DMS153 treated with DMSO at 0.1 percent for 48 hours (cell line): ENCODE results near the gene DAAM1.

Experiments
- DNase-seq: peaks from one replicate; lab custom pipeline; 2025; ENCODE audit not compliant: unreplicated experiment; lab: John Stamatoyannopoulos, UW

DAAM1 gene

DNA sequence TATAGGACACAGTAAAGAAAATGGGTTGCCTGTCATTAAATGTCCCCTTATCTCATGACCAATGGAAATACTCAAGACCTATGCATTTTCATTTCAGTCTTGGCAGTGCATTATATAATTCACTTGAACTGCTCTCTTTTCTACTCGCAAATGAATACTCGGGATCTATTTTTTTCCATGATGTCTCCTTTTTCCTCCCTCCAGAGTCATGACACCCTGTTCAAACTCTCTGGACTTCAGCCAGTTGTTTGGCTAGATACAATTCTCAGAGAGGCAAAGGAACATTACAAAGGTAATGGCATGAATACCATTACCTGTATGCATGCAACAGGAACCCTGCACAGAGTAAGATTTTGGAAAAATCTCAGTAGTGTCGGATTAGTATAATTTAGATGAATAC, 145.8 kb downstream of the DAAM1 start:
- no peak for DNase-seq

DNA sequence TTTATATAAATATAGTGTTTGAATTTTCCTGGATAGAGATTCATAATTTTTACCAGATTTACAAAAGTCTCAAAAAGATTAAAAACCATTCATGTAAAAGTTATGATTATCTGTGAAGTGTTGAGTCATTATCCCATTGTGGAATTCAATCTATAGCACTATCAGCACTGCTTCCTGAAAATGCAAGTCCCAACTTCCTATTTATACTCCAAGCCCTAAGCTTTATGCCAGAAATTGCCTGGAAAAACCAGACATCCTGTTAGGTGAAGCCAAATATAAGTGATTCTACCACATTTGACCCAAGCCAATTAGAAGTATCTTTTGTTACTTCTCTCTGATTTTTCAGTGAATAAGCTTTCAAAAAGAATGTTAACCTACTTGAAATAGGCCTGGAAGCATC, 147.6 kb downstream of the DAAM1 start:
- no peak for DNase-seq

DNA sequence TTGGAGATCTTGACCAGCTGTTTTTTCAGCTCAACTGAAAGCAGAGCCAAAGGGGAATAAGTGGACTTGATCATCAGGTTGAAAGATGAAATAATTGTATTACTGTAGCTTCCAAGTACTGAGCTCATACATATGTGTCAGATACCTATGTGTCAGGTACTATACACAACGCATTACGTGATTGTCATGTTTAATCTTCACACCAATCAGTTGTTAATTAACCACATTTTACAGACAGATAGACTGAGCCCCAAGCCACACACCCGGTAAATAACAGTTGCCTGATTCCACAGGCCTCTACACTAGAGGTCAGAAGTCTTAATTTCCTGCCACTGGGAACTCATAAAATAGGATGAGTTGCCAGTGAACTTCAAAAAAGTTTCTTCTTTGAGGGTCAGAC, 148.2 kb downstream of the DAAM1 start:
- DNase-seq: no peak

DNA sequence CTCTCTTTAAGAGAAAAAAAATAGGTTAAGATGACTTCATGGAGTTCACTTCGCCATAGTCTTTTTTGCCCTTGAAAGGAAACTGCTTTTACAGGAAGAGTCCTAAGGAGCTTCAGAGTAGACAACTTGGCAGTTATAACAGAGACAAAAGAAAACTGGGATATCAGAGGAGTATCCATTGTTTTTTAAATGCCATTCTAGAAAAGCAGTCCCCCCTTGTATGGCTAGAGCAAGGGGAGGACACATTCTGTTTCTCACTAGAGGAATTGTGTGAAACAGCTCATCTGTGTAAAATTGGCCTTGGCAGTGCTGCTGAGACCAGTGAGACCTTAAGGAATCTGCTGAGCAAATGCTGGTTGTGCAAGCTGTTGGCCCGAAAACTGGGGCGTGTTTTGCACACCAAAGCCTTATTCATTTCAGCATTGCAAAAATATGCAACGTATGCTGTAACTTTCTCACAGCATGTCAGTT, 148.7 kb downstream of the DAAM1 start:
- no peak for DNase-seq

DNA sequence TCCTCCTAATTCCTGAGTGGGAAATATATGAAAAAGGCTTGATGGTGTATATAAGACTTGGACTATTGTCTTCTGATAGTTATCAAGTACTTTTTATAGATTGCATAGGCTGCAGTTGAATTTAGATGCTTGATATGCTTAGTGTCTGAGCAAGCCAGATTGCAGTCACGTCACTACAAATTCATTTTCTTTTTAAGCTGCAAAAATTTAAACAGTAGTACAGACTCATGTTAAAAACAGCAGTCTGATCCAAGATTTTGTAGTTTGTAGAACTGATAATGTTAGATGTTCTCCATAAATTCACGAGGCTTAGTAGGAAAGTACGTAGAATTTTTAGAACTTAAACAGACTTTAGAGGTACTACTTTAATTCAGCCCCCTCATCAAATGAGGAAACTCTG, 150.3 kb downstream of the DAAM1 start:
- DNase-seq: no peak

DNA sequence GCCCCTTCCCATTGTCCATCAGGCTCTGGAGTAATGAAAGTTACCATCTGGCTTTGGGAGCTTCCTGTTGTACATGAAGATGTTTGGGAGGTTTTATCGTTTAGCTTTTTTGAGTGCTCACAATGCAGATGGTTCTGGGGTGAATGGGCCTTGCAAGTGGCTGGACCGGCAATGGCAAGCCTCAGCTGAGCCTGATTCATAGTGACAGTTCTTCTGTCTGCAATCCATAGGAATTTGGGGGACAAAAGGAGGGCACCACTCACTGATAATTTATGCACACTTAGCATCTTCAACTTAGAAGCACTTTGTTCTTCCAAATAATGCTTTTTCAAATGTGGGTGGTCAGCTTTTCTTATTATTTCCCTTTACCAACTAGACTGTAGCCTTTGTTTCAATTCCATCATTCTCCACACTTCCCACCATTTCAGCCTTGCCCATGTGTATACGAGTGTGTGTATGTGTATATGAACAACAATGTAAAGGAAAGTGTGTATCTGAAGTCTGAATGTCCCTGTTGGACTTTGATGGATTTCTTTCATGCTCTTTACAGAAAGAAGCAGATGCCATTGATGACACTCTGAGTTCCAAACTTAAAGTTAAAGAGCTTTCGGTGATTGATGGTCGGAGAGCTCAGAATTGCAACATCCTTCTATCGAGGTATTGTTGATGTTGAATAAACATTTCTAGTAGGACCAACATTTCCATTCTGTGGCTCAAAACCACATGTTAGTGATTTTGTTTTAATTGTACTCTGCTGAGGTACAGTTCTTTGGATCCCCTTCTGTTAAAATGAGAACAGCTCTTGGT, 151.3 kb downstream of the DAAM1 start:
- no peak for DNase-seq

DNA sequence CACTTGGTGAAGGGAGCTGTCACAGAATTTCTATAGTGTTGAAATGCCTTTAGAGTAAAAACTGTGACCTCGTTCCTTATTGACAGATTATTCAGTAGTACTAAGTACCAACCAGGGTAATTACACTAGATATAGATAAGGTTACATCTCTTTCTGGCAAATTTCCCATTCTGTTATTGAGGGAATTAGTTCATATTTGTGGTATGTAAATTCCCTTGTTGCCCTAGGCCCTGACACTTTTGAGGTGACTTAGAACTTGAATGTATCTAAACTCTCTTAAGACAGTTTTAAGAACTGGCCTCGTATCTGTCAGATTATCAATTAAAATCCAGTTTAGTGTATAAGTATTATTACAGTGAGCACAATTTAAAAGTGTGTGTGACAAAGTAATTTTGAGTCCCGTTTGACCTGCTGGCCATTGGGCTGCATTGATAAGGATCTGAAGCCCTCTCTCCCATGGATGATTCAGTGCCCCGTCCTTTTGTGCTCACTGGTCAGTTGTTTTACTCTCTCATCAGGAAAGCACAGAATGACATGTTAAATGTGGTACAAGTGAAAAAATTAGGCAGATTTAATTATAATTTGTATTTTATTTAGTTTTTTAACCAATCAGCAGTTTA, 153.5 kb downstream of the DAAM1 start:
- DNase-seq: no peak

DNA sequence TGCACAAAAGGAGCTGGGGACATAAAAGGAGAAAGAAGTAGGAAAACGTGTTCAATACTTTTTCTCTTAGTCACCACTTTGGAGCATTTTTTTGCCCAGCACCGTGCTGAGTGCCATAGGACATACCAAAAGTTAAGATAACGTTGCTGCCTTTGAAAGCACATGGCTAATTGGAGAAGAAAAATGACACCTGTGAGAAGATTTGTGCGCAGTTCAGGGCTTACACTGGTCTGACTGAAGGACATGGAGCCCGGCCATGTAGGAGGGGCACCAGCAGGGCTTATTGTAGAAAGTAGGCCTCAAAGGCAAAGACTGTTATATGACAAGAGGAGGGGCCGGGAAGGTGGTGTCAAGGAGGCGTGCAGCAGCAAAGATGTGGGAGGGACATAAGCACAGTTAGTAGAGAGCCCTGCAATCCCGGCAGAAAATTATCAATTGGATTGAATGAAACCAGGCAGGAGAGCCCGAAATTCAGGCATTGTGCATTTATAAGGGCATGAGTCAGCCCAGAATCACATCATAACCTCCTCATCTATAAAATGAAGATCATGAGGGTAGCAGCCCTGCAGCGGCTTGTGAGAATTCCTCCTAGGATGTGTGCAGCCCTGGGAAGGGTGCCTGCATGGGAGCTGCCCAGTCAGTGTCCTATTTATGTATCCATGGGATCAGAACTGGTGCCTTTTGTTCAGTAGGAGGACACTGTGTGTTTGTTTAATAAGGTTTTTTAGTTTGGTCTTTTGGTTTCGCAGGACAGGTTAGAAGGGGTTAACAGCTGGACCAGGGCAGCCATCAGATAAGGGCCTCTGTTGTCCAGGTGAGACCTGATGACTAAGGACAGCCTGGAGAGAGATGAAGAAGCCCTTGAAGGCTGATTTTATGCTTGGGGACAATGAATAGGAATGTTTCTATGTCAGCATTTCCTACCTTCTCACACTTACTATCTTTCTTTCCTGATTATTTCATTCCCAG, 154.3 kb downstream of the DAAM1 start:
- DNase-seq: no peak

DNA sequence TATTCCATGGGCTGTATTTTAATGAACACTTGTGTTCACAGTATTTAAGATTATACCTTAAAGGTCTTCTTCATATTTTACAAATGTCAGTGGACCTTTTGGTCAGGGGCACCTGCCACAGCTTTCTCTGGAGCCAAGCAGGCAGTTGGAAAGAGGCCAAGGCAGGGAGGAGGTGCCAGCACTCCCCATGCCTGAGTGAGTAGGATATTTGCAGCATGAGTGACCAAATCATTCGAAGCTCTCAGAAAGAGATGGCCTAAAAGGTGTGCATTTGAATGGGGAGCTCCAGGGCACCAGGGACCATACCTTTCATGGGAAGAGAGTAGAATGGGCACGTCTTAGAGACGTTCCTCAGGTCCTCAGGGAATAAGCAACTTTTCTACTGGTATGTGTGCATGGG, 155.1 kb downstream of the DAAM1 start:
- DNase-seq: no peak

DNA sequence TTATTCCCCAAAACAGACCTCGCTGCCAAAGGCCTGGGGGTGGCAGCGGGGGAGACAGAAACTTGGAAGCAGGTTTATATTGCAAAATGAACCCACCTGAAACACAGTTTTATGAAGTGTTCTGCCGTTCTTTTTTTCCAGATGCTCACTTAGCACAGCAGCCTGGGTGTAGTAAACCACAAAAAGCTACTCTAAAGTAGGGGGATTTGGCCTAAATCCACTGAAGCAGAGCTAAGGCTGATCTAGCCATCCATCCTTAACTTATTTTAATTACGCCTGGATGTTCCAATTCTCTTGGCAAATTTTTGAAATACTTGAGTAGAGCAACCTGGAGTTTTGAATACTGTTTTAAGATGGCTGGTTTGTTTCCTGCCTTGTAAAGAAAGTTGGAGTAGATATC, 155.5 kb downstream of the DAAM1 start:
- DNase-seq: no peak

DNA sequence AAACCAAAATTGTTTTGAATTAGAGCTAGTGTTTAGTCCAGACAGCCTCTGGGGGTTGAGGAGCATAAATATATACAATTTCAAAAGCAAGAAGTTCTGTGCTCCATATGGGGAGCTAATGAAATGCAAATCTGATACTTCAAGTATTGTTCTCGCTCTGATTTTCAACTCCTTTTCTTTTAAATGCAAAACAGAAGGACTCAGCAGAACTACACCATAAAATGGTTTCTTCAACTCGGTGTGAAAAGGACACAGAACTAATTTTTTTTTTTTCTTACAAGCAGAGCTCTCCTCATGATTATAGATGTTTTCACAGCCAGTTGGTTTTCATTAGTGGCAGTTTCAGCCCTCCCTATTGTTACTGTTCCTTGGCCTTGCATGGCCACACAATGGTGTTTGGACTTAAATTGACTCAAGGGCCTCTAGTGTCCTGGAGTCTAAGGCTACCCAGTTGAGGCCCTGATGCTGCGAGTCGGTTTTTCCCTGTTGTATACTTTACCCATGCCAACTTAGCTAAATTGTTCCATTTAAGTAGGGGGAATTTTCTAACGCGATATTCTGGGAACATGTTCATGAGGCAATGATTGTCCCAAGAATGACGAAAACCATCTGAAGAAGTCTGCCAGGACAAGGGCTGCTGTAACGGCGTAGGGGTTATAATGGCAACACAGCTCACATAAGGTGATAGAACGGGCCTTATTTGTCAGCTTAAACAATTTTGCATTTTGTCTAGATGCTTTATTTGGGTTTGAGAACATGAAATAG, 156.4 kb downstream of the DAAM1 start:
- DNase-seq: no peak

DNA sequence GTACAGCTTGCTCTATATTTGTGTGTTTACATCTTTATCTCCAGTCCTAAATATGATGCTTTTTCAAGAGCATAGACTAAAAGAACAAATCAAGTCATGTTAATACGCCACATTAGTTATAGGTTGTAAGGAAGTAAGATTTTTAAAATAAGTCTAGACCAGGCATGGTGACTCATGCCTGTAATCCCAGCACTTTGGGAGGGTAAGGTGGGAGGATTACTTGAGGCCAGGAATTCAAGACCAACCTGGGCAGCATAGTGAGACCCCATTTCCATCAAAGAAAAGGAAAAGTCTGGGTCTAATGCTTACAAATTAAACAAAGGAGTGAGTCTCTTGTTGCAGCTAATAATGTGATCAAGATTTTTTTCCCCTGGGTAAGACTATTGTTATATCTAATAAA, 157.9 kb downstream of the DAAM1 start:
- DNase-seq: no peak

DNA sequence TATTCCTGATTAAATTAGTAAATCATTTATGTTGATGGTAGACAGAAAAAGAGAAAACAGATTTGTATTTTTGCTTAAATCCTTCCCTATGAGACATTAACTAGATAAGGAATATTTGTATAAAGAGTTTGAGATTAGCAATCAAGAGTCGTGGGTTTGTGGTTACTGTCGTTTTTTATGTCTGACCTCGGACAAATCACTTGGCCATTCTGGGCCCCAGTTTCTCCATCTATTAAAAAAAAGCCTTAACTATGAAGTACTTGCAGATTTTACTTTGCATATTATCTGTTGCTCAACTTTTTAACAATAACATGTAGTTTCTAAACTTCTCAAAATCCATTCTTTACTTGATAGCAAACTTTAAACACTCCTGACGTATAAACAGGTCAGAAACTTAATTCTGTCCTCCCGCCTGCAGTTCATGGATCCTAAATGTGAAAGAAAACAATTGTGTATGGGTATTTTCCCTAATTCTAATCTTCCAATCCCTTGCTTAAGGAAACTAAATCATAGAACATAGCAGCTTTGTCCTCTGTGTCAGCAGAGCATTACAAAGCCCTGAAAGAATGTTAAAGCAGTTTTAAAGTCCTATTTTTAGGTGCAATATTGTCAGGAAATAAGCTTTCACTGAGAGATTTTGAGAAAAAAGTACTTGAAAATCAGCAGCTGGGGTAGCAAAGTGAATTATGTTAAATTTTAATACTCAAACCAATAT, 158.5 kb downstream of the DAAM1 start:
- no peak for DNase-seq

DNA sequence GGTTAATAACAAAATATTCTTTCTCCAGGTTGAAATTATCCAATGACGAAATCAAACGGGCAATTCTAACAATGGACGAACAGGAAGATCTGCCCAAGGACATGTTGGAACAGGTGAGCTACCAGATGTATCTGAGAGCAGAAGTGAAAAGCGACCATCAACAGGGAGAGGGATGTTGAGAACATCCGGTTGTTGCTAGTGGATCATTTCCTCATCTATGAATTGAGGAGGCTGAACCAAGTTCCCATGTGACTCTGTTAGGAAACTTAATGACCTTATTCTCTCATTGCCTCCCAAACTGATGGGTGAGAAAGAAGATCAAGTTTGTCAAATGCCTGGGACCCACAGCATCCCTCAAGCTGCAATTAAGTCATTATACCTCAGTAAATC, 159.0 kb downstream of the DAAM1 start:
- DNase-seq: no peak

DNA sequence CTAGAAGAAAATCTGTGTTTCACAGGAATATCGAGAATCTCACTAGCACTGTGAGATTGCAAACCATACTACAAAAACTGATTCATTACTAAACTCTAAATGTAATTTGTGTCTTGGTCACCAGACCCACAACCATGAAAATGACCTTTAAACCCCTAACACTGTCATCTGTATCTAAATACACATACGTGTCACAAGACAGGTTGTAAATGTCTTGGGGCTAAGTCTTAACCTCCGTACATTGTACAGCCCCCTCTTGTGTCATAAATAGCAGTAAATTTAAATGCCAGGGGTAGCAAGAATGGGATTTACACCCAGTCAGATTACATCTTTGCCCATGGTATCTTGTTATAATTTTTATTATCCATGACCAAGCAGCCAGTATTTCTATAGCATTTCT, 159.4 kb downstream of the DAAM1 start:
- no peak for DNase-seq

DNA sequence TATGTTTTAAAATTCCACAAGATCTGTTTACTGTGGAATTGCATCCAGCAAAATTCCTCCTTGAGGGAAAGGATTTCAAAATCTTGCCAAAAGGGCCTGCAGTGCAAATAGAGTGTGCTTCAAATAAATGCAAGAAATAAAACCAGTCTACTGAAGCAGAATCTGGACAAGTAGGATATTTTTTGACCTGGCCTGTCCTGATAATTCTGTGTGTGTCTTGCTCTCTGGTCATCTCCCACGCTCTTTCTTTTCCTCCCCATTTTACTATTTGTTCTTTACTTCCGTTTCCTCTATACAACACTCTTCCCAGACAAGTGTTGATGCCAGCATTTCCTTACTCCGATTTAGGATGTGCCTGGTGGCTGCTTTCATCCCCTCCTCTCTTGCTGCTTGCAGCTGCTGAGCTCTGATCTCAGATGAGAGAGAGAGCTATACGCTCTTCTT, 160.8 kb downstream of the DAAM1 start:
- no peak for DNase-seq

DNA sequence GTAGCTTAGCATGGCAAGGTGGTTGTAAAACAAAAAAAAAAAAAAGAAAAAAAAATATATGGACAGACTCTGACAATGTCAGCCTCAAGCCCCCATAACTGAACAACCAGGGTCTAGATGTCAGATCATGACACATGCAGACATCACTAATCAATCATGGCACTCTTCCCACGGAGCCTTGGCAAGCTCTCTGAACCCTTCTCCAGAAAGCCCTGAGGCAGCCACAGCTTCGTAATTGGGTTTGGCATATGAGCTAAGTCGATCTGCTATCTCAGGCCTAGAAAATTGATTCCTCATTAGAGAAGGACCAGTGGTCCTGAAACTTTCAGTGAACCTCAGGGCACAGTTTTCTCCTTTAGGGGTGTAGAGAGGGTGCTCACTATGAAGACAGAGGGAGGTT, 164.5 kb downstream of the DAAM1 start:
- DNase-seq: no peak

DNA sequence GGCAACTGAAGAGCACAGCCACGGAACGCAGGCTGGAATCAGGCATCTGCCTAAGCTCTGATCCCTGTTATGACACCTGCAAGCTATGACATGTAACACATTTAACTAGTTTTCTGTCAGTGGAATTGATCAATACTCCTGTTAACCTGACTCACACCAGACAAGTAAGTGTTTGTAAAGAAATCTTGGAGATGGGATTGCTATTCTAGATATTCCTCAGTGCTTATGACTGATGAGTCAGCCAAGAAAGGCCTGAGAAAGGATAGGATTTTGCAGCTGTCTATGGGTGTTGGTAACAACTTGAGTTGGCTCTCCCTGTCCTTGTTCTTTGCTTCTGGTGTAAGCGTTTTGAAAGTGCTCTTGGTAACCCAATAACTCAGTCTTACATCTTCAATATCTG, 166.2 kb downstream of the DAAM1 start:
- DNase-seq: no peak

DNA sequence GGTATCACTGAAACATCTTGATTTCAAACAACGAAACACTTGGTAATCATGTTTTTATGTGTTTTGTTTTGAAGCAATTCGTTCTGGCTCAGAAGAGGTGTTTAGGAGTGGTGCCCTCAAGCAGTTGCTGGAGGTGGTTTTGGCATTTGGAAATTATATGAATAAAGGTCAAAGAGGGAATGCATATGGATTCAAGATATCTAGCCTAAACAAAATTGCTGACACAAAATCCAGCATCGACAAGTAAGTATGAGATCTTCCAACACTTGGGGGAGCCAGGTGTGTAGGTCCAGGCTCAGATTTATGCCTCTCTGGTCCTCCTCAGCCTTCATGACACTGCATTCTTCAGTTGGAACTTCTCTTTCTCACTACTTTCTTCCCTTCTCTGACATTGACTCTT, 166.6 kb downstream of the DAAM1 start:
- no peak for DNase-seq

DNA sequence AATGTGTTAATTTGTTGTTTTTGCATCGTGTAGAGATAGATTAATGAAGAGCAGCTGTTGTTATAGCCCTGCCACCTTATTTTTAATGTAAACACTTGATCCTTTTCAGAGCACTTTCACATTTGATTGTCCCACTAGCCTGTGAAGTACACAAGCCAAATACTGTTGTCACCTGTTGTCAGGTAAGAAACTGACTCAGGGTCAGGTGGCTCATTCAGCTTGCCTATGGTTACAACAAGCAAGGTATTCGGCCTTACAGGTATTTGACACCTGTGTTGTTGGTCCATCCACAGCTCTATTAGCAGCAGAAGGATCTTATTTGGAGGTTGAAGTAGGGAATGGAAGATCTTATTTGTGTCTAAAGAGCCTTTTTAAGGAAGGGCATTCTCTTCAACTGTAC, 167.8 kb downstream of the DAAM1 start:
- DNase-seq: no peak
